GM19238 (cell line): ENCODE data around the gene FIS1.
"Not testable (repeated sequence)": the region's sequence is repeated elsewhere in the genome, so short reads cannot be mapped to it uniquely, and the experiment has no call there.

Experiments used
- DNase-seq: peaks from one replicate; pipeline ENCODE4 v3.0.0; 2011; ENCODE audit warnings: low spot score; ENCODE audit not compliant: insufficient read length

Gene FIS1

GRCh38 chr7:101205901-101206664 is 38.8 kb downstream of the FIS1 start:
- DNase-seq = no peak

- DNase-seq = not testable (repeated sequence)
Observed at GRCh38 chr7:101203740-101204738, 40.8 kb downstream of the FIS1 start.

- DNase-seq = no peak
Observed at GRCh38 chr7:101202603-101202918, 42.3 kb downstream of the FIS1 start.

DNA sequence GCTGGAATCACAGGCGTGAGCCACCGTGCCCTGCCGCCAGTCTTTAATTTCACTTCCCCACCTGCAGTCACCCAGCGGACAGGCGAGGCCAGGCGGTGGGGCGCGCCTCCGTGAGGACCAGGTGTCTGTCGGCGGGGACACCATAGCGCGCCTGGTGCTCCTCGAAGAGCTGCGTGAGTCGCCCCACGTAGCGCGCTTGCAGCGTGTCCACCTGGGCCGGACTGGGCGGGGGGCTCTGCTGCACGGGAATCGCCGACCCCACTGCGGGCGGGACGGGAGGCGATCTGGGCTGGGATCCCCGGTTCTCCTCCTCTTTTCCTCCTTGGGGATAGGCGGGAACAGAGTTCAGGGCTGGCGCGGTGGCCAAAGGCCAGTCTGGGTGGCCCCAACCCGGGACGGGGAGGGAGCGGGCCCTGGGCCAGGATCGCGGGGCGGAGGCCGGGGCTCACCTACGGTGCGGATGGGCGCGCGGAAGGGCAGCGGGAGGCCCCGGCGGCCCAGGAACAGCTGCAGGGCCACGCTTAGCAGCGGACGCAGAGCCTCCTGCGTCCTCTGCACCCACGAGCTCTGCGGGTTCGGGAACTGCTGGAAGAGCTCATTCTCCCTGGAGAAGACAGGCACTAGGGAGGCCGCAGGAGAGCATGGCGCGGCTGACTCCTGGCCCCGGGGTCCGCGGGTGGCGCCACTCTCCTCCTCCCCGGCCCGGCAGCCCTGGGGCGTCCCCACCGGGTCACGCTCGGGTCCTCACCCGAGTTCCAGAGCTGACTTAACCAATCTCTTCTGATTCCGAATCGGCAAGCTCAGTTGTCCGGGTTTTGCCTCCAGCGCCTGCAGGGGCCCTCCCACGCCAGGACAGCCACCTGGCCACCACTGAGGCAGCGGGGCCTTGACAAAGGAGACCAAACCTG is 42.9 kb downstream of the FIS1 start:
- no peak for DNase-seq

GRCh38 chr7:101200862-101201599 is 43.9 kb downstream of the FIS1 start, which contains the start of gene MOGAT3:
Gene MOGAT3 (minus strand): TSS chr7:101201036. CDS start chr7:101200854, 182 bp downstream.
- no peak for DNase-seq

GRCh38 chr7:101200504-101200861 is 44.4 kb downstream of the FIS1 start:
- DNase-seq = no peak

DNA sequence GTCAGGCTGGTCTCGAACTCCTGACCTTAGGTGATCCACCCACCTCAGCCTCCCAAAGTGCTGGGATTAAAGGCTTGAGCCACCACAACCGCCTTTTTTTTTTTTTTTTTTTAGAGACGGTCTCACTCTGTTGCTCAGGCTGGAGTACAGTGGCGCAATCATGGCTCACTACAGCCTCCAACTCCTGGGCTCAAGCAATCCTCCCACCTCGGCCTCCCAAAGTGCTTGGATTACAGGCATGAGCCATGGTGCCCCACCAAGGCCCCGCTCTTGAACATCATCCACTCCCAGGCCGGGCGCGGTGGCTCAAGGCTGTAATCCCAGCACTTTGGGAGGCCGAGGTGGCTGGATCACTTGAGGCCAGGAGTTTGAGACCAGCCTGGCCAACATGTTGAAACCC is 45.4 kb downstream of the FIS1 start:
- not testable (repeated sequence) for DNase-seq

DNA sequence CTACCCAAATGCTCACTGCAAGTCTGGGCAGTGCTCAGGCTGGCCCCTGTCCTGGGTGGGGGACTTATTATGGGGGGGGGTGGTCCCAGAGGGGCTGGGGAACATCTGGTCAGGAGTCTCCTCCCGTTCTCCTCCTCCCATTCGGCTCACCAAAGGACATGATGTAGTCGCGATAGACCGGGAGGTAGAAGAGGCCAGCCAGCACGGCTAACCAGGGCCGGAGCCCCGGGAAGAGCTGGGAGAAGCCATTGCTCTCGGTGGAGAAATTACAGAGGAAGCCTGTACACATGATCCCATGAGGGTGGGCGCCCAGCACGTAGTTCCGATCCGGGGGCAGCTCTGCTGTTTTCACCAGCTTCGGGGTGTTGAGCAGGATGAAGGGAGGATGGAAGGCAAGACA is 46.4 kb downstream of the FIS1 start:
- no peak for DNase-seq

DNA sequence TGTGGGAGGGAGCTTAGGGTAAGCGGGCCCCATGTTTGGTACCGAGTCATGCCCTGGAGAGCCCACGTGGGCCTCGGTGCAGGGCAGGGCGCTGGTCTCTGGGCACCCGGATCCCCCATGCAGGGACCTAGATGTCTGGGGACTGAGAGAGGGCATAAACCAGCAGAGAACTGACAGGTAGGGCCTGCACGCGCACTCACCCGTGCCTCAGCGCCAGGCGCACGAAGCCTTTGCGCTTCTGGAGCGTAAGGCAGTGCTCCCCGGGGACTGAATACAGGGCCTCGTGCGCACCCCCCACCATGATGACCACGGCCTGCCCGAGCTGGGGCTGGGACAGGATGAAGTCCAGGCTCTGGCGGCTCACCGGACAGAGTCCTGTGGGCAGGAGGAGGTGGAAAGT is 46.9 kb downstream of the FIS1 start:
- DNase-seq = no peak

GRCh38 chr7:101195884-101196283 is 49.0 kb downstream of the FIS1 start:
- no peak for DNase-seq
